Esophagus squamous epithelium (tissue), 5 donors: ENCODE results near the gene WDPCP. TPM values are rescaled to one million over a fixed set of nuclear protein-coding genes. Genes with fewer than 3 reads are reported as not detected.

Source experiments
- DNase-seq: peaks from one replicate; lab custom pipeline; 2025; lab: John Stamatoyannopoulos, UW
- H3K27ac ChIP-seq, 4 donors: fragments of 200-600 bp; sonication (generic); one replicate each; pipeline ENCODE4 v1.5.1; 2016 to 2019; ENCODE audit warnings: mild to moderate bottlenecking in 1 of 4
- H3K27me3 ChIP-seq, 4 donors: fragments of 200-600 bp; sonication (generic); 1 replicate in 3 of 4; 2 replicates in 1 of 4; pipeline versions ENCODE4 v1.5.1 to v1.6.0; 2017 to 2021; ENCODE audit warnings: antibody characterized with exemption in 1 of 4
- H3K36me3 ChIP-seq, 3 donors: fragments of 200-600 bp; sonication (generic); one replicate each; pipeline ENCODE4 v1.5.1; 2016 to 2019
- H3K4me1 ChIP-seq, 3 donors: fragments of 200-600 bp; sonication (generic); one replicate each; pipeline ENCODE4 v1.5.1; 2017 to 2019
- H3K4me3 ChIP-seq, 4 donors: fragments of 200-600 bp; sonication (generic); 1 replicate in 3 of 4; 2 replicates in 1 of 4; pipeline ENCODE4 v1.5.1; 2016 to 2019; ENCODE audit warnings: mild to moderate bottlenecking in 2 of 4, moderate library complexity in 1 of 4
- H3K9me3 ChIP-seq, 3 donors: fragments of 200-600 bp; sonication (generic); one replicate each; pipeline ENCODE4 v1.5.1; 2016 to 2019
- POLR2A ChIP-seq, 4 donors: fragments of 450-650 bp; IDR thresholded peaks; one replicate each; pipeline ENCODE4 v1.6.1; 2017; ENCODE audit warnings: antibody characterized with exemption in 4 of 4, mild to moderate bottlenecking in 4 of 4, moderate library complexity in 3 of 4
- WGBS, 2 donors: methylation state at CpG; one replicate each; pipeline ENCODE4 v1.1.5; 2018; 5-methylcytosine and 5-hydroxymethylcytosine counted together
- intact Hi-C: fragments of 100-400 bp; cut with DNase I; formaldehyde crosslinking; loops from one replicate; pipeline ENCODE4 v1.15.0; 2022
- total RNA-seq, 4 donors: library from RNA; depleted of rRNA; stranded (reverse); fragments of >200 nt; gene quantifications; one replicate each; pipeline ENCODE4 v1.1.0, GENCODE V29; 2016
- TF ChIP-seq, protein P1 (sequence below), 6 experiments: fragments of 450-650 bp in 4 of 6; fragments of 200-600 bp in 2 of 6; sonication (generic) in 2 of 6; IDR thresholded peaks; one replicate each; pipeline ENCODE4 v1.5.1; 2016 to 2019; ENCODE audit warnings: antibody characterized with exemption in 6 of 6, mild to moderate bottlenecking in 4 of 6, moderate library complexity in 4 of 6
- donor health status: DM: yes; HTN: yes; CAD: no.

The WDPCP gene
- total RNA-seq, 4 donors from 2014 or later: 3.0 to 9.7 (median 3.8) TPM

DNA sequence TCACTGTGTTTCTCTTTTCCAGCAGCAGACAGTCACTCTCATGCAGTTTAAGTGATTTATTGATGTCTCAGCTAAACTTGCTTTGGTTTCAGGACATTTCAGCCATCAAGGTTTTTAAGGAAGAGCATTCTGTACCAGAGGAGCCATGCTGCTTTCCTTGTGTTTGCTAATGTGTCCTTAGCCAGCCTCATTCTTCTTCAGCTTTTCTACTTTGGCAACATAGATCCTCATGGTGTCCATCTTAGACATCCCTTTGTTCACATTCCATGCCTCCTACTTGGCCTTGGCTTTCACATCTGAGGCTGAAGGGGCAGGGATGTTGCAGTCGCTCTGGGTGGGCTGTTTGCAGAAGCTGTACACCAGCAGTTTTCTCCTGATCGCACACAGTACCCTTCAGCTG, 469.5 kb downstream of the WDPCP start:
- H3K27ac ChIP-seq: no peak overlapping the region
- H3K4me1 ChIP-seq: peaks cover 0 to 7% (median 0%) of the 10 kb centered on the region in 3 donors
- TF ChIP-seq POLR2A (IDR thresholded peaks at IDR 0.05): no peak
- TF ChIP-seq, protein P1, sequence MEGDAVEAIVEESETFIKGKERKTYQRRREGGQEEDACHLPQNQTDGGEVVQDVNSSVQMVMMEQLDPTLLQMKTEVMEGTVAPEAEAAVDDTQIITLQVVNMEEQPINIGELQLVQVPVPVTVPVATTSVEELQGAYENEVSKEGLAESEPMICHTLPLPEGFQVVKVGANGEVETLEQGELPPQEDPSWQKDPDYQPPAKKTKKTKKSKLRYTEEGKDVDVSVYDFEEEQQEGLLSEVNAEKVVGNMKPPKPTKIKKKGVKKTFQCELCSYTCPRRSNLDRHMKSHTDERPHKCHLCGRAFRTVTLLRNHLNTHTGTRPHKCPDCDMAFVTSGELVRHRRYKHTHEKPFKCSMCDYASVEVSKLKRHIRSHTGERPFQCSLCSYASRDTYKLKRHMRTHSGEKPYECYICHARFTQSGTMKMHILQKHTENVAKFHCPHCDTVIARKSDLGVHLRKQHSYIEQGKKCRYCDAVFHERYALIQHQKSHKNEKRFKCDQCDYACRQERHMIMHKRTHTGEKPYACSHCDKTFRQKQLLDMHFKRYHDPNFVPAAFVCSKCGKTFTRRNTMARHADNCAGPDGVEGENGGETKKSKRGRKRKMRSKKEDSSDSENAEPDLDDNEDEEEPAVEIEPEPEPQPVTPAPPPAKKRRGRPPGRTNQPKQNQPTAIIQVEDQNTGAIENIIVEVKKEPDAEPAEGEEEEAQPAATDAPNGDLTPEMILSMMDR (IDR thresholded peaks at IDR 0.05): no peak
- DNase-seq: no peak
- WGBS, 2 donors: 65 to 86% methylated on average over 2 of the region's 2 CpGs
- H3K9me3 ChIP-seq: peaks cover 0 to 5% (median 0%) of the 10 kb centered on the region in 3 donors
- intact Hi-C loops: no loop called here
- H3K4me3 ChIP-seq: no peak overlapping the region
- no peaks in the 10 kb centered on the region for H3K27me3 ChIP-seq
- no peaks in the 10 kb centered on the region for H3K36me3 ChIP-seq

DNA sequence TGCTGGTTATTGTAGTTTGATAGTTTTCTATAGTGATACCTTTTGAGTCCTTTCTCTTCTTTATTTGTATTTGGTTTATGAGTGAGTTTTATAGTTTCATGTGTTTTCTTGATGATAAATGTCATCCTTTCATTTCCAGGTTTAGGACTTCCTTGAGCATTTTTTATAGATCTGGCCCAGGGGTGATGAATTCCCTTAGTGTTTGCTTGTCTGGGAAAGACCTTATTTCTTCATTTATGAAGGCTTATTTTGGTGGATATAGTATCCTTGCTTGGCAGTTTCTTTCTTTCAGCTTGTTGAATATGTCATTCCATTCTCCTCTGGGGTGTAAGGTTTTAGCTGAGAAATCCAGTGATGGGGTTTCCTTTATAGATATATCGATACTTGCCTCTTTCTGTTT, 483.8 kb downstream of the WDPCP start:
- WGBS, 2 donors: 93 to 96% methylated on average over 1 of the region's 1 CpG
- H3K9me3 ChIP-seq: peaks cover 0 to 20% (median 7%) of the 10 kb centered on the region in 3 donors
- no peak overlapping the region for H3K4me3 ChIP-seq
- no peaks in the 10 kb centered on the region for H3K27me3 ChIP-seq
- no peaks in the 10 kb centered on the region for H3K36me3 ChIP-seq
- no peak for DNase-seq
- H3K27ac ChIP-seq: no peak overlapping the region
- H3K4me1 ChIP-seq: no peaks in the 10 kb centered on the region
- TF ChIP-seq, protein P1 (IDR thresholded peaks at IDR 0.05): no peak
- intact Hi-C loops: no loop called here

DNA sequence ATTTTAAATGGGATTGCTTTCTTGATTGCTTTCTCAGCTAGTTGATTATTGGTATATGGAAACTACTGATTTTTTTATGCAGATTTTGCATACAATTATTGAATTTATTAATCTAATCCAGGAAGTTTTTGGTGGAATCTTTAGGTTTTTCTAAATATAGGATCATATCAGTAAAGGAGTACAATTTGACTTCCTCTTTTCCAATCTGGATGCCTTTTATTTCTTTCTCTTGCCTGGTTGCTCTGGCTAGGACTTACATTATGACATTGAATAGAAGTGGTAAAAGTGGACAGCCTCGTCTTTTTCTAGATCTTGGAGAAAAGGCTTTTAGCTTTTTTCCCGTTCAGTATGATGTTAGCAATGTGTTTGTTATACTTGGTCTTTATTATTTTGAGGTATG, 486.3 kb downstream of the WDPCP start:
- H3K4me3 ChIP-seq: no peak overlapping the region
- WGBS, 2 donors: 76 to 80% methylated on average over 2 of the region's 2 CpGs
- TF ChIP-seq, protein P1 (IDR thresholded peaks at IDR 0.05): no peak
- no peak for TF ChIP-seq POLR2A (IDR thresholded peaks at IDR 0.05)
- H3K9me3 ChIP-seq: peaks cover 0 to 20% (median 7%) of the 10 kb centered on the region in 3 donors
- no peaks in the 10 kb centered on the region for H3K27me3 ChIP-seq
- intact Hi-C loops: no loop called here
- DNase-seq: no peak
- H3K27ac ChIP-seq: no peak overlapping the region
- H3K36me3 ChIP-seq: no peaks in the 10 kb centered on the region
- H3K4me1 ChIP-seq: no peaks in the 10 kb centered on the region

DNA sequence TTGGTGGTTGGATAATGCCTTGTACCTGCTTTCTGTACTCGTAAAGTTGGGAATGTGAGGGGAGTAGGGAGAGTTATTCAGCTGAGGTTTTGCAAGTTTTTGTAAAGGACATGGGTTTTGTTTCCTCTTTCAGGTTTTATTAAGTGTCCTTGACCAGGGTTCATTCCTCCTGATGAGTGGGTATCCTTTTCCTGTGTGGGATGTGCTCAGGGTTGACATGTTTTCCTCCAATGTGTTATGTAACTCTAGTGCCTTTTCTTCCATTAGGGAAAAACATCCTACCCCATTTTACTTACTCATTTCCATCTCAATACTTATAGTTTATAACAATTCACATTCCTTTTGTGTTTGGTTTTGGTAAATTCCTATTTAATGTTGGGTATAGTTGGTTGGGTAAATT, 489.2 kb downstream of the WDPCP start:
- no peaks in the 10 kb centered on the region for H3K27me3 ChIP-seq
- 87 to 94% methylated on average over 1 of the region's 1 CpG for WGBS, 2 donors
- intact Hi-C loops: no loop called here
- H3K9me3 ChIP-seq: peaks cover 0 to 12% (median 4%) of the 10 kb centered on the region in 3 donors
- no peak overlapping the region for H3K27ac ChIP-seq
- no peaks in the 10 kb centered on the region for H3K4me1 ChIP-seq
- TF ChIP-seq POLR2A (IDR thresholded peaks at IDR 0.05): no peak
- TF ChIP-seq, protein P1 (IDR thresholded peaks at IDR 0.05): no peak
- no peak for DNase-seq
- no peaks in the 10 kb centered on the region for H3K36me3 ChIP-seq
- no peak overlapping the region for H3K4me3 ChIP-seq

DNA sequence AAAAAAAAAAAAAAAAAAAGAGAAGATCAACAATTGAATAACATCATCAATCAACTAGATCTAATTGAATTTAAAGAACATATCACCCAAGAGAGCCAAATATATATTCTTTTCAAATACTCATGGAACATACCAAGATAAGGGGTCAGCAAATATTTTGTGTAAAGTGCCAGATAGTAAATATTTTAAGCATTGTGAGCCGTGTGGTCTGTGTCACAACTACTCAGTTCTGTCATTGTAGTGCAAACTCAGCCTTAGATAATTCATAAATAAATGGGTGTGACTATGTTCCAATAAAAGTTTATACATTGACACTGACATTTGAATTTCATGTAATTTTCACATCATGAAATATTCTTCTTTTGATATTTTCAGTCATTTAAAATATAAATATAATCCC, 491.8 kb downstream of the WDPCP start:
- no peaks in the 10 kb centered on the region for H3K27me3 ChIP-seq
- no peak overlapping the region for H3K4me3 ChIP-seq
- H3K9me3 ChIP-seq: peaks cover 0 to 4% (median 2%) of the 10 kb centered on the region in 3 donors
- intact Hi-C loops: no loop called here
- 26 to 41% methylated on average over 1 of the region's 1 CpG for WGBS, 2 donors
- no peak overlapping the region for H3K27ac ChIP-seq
- DNase-seq: no peak
- no peaks in the 10 kb centered on the region for H3K4me1 ChIP-seq
- no peak for TF ChIP-seq POLR2A (IDR thresholded peaks at IDR 0.05)
- TF ChIP-seq, protein P1 (IDR thresholded peaks at IDR 0.05): no peak
- H3K36me3 ChIP-seq: no peaks in the 10 kb centered on the region
